Keratinocyte (primary cell): Measurements from ENCODE around the gene TAP2.

Source experiments
- EZH2 ChIP-seq: IDR thresholded peaks from one replicate; pipeline ENCODE4 v1.6.1; 2012; ENCODE audit warnings: inconsistent platforms, mild to moderate bottlenecking, low read length, moderate library complexity
- TF ChIP-seq, protein P1 (sequence below), 3 experiments: IDR thresholded peaks in 1 of 3; conservative IDR thresholded peaks in 1 of 3; optimal IDR thresholded peaks in 1 of 3; 2 replicates in 2 of 3; 3 replicates in 1 of 3; pipeline versions ENCODE3 to v1.5.1; 2011; ENCODE audit warnings: low read length in 3 of 3, mild to moderate bottlenecking in 3 of 3, moderate library complexity in 2 of 3, control low read depth in 1 of 3, inconsistent platforms in 1 of 3; ENCODE audit not compliant: insufficient read depth in 2 of 3; ENCODE audit errors: extremely low read depth in 1 of 3

DNA sequence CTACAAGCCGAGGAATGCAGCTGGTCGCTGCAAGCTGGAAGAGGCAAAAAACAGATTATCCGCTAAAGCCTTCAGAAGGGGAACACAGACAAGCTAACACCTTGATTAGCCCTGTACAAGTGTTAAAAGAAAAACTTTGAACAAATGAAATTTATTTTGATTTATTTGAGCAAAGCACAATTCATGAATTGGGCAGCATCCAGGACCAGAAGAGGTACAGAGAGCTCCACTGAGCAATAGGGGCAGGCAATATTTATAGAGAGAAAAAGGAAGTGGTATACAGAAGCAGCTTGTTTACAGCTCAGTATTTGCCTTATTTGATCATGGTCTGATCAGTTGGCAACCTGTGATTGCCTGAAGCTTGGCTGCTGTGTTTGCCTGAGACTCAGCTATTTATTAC is 39.4 kb downstream of the TAP2 start:
- TF ChIP-seq EZH2: no peak
- TF ChIP-seq, protein P1, sequence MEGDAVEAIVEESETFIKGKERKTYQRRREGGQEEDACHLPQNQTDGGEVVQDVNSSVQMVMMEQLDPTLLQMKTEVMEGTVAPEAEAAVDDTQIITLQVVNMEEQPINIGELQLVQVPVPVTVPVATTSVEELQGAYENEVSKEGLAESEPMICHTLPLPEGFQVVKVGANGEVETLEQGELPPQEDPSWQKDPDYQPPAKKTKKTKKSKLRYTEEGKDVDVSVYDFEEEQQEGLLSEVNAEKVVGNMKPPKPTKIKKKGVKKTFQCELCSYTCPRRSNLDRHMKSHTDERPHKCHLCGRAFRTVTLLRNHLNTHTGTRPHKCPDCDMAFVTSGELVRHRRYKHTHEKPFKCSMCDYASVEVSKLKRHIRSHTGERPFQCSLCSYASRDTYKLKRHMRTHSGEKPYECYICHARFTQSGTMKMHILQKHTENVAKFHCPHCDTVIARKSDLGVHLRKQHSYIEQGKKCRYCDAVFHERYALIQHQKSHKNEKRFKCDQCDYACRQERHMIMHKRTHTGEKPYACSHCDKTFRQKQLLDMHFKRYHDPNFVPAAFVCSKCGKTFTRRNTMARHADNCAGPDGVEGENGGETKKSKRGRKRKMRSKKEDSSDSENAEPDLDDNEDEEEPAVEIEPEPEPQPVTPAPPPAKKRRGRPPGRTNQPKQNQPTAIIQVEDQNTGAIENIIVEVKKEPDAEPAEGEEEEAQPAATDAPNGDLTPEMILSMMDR (optimal IDR thresholded peaks at IDR 0.05 in 1 of 3, IDR thresholded peaks at IDR 0.05 in 1 of 3, conservative IDR thresholded peaks at IDR 0.05 in 1 of 3; ENCODE audit: extremely low read depth in 1 of 3, insufficient read depth in 2 of 3, low read length in 3 of 3): no peak
